Measurements from ENCODE around the gene UQCRHL.

DNA sequence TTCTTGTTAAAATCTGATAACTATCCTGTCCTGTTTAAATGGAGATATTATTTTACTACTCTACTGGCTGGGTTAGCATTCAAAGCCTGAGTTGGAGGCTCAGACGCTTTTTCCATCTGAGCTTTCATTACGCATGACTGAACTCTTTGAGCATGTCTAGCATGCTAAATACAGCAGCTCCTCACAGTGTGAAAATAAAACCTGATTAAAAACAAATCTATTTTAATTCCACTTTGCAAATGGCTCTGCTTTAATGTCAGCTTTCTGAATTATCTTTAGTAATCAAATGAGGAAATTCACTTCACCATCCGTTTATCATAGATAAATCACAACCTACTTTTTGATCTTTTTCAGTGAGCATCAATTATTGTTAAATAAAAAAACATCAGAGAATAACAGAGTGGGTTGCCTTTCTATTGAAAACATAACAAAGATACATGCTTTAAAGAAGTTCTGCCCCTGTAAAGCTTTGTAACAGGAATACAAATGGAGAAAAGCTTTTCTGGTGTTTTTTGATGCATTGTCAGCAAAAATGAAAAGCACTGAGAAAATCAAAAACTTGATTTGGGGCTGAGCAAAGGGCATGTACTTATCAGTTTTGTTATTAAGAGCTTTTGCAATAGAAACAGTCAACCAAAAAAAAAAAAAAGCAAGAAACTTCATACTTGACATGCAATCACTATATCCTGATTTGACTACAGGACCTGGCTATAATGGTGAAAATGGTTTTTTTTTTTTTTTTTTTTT lies 36.5 kb upstream of the UQCRHL start:
- TF ChIP-seq POLR2A (IDR thresholded peaks at IDR 0.05; ENCODE audit: low read length) (no peak), GATA1 (IDR thresholded peaks at IDR 0.05; ENCODE audit: low read depth, low read length) (no peak)
